OCI-M2 (cell line): Measurements from ENCODE around the gene PEAR1.

ENCODE experiments used
- DNase-seq: peaks from one replicate; lab custom pipeline; 2025; ENCODE audit not compliant: unreplicated experiment; lab: John Stamatoyannopoulos, UW

PEAR1 gene

GRCh38 chr1:156899956-156900718, 6.6 kb downstream of the PEAR1 start:
- no peak for DNase-seq

GRCh38 chr1:156900896-156901589, 7.5 kb downstream of the PEAR1 start:
- DNase-seq: no peak

- no peak for DNase-seq
These were observed 8.0 kb downstream of the PEAR1 start for GRCh38 chr1:156901590-156901900.

GRCh38 chr1:156901966-156902915, 8.7 kb downstream of the PEAR1 start:
- no peak for DNase-seq

GRCh38 chr1:156903328-156904091, 10.0 kb downstream of the PEAR1 start:
- DNase-seq: no peak

GRCh38 chr1:156904187-156904959, 10.9 kb downstream of the PEAR1 start:
- DNase-seq: no peak

- no peak for DNase-seq
These were observed 11.7 kb downstream of the PEAR1 start for GRCh38 chr1:156905176-156905575.

- DNase-seq: no peak
These were observed 12.1 kb downstream of the PEAR1 start for GRCh38 chr1:156905651-156906050.

GRCh38 chr1:156906206-156906906, 12.8 kb downstream of the PEAR1 start:
- no peak for DNase-seq

- no peak for DNase-seq
These were observed 15.0 kb downstream of the PEAR1 start for GRCh38 chr1:156908541-156908940.

GRCh38 chr1:156908955-156909354, 15.4 kb downstream of the PEAR1 start:
- no peak for DNase-seq

- DNase-seq: no peak
These were observed 16.2 kb downstream of the PEAR1 start for GRCh38 chr1:156909671-156910070.

- DNase-seq: no peak
These were observed 16.8 kb downstream of the PEAR1 start for GRCh38 chr1:156910309-156910782.

- DNase-seq: no peak
These were observed 18.2 kb downstream of the PEAR1 start for GRCh38 chr1:156911577-156912298.

- DNase-seq: no peak
These were observed 18.8 kb downstream of the PEAR1 start for GRCh38 chr1:156912310-156912709.

GRCh38 chr1:156912861-156913808, 19.6 kb downstream of the PEAR1 start:
- no peak for DNase-seq

- no peak for DNase-seq
These were observed 20.4 kb downstream of the PEAR1 start for GRCh38 chr1:156913809-156914387.
